Endothelial cell (in vitro differentiated cells): ENCODE data around the gene CRTC1. TPM values are rescaled to one million over a fixed set of nuclear protein-coding genes. Genes with fewer than 3 reads are reported as not detected.
A peak's percentile ranks its signal among the peaks of the same experiment; 100 is the strongest.

Source experiments
- DNase-seq: peaks from one replicate; pipeline ENCODE4 v3.0.0; 2021; ENCODE audit warnings: low spot score
- H3K27ac Mint-ChIP-seq: one replicate; pipeline ENCODE4 v1.8.0; 2021; ENCODE audit warnings: mixed read lengths, inconsistent platforms; ENCODE audit not compliant: unreplicated experiment
- H3K27me3 Mint-ChIP-seq: one replicate; pipeline ENCODE4 v1.8.0; 2021; ENCODE audit warnings: mild to moderate bottlenecking, moderate library complexity, mixed read lengths, inconsistent platforms; ENCODE audit not compliant: unreplicated experiment
- H3K36me3 Mint-ChIP-seq: one replicate; pipeline ENCODE4 v1.8.0; 2021; ENCODE audit warnings: mild to moderate bottlenecking, low read depth, mixed read lengths, inconsistent platforms; ENCODE audit not compliant: unreplicated experiment
- H3K4me1 Mint-ChIP-seq: one replicate; pipeline ENCODE4 v1.8.0; 2021; ENCODE audit warnings: mild to moderate bottlenecking, mixed read lengths, inconsistent platforms; ENCODE audit not compliant: unreplicated experiment
- H3K4me3 Mint-ChIP-seq: one replicate; pipeline ENCODE4 v1.8.0; 2021; ENCODE audit warnings: mild to moderate bottlenecking, mixed read lengths, inconsistent platforms; ENCODE audit not compliant: unreplicated experiment
- H3K9me3 Mint-ChIP-seq: one replicate; pipeline ENCODE4 v1.8.0; 2021; ENCODE audit warnings: mixed read lengths, inconsistent platforms; ENCODE audit not compliant: unreplicated experiment
- CTCF ChIP-seq: fragments of 200-600 bp; sonication (generic); IDR thresholded peaks from one replicate; pipeline ENCODE4 v1.5.0; 2021; ENCODE audit warnings: antibody characterized with exemption; ENCODE audit not compliant: unreplicated experiment
- total RNA-seq: library from RNA; stranded (reverse); fragmentation: NEBNext Ultra II Directional; extraction: Animal tissue kit (Norgen Biotek cat#: 25700); gene quantifications from one replicate; pipeline ENCODE4 v1.2.1, GENCODE V29; 2021; ENCODE audit not compliant: unreplicated experiment

CRTC1 gene
- total RNA-seq, 1 donor from 2014 or later: 17.5 TPM

- Mint-ChIP-seq H3K27ac (no peak overlapping the region), H3K4me1 (peaks cover 6% of the 10 kb centered on the region), H3K27me3 (peaks cover 5% of the 10 kb centered on the region), H3K36me3 (no peaks in the 10 kb centered on the region), H3K4me3 (no peak overlapping the region), H3K9me3 (no peaks in the 10 kb centered on the region)
- no peak for TF ChIP-seq CTCF
- no peak for DNase-seq
These were observed 53.2 kb downstream of the CRTC1 start for GRCh38 chr19:18736415-18737336.

- H3K27ac Mint-ChIP-seq: peak overlapping the region; percentile 12
These were observed 54.0 kb downstream of the CRTC1 start for GRCh38 chr19:18737337-18737953.

GRCh38 chr19:18737954-18738351 lies 54.5 kb downstream of the CRTC1 start:
- Mint-ChIP-seq H3K9me3 (no peaks in the 10 kb centered on the region), H3K36me3 (no peaks in the 10 kb centered on the region), H3K27ac (peak overlapping the region; percentile 12), H3K4me3 (no peak overlapping the region), H3K27me3 (peaks cover 5% of the 10 kb centered on the region), H3K4me1 (peaks cover 6% of the 10 kb centered on the region)
- DNase-seq: no peak
- TF ChIP-seq CTCF: no peak

More at GRCh38 chr19:18737337-18737953, 54.0 kb downstream of the CRTC1 start:
- no peak for TF ChIP-seq CTCF
- Mint-ChIP-seq H3K9me3 (no peaks in the 10 kb centered on the region), H3K4me3 (no peak overlapping the region), H3K27me3 (peaks cover 5% of the 10 kb centered on the region), H3K36me3 (no peaks in the 10 kb centered on the region), H3K4me1 (peaks cover 6% of the 10 kb centered on the region)
- DNase-seq: no peak

DNA sequence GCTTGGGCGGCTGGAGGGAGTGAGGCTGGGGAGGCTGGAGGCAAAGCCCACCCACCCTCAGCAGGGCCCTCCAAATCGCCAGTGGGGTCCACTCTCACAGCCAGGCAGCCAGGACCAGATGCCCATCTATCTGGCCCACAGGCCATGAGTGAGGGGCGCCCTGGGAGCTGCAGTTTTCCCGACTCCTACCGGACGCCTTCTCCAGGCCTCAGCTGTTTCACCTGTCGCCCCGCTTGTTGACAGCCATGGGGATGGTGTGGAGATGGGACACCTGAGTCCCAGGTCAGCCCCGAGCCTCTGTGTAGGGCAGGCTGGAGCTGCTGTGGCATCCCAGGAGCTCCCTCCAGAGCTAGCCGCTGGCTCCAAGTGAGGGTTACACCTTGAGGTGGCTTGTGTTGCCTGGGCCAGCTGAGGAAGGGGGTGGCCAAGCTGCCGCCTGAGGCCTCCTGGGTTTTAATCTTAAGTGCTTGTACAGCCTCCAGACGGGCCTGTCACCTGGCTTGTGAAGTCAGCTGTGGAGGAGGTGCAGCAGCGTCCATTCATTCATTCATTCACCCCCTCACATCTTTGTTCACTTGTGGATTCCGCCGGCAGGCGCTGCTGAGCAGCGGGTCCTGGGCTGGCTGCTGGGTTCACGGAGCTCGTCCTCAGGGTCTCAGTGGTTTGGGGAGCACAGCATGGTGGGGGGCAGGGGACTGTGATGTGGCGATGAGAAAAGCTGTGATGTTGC lies 55.6 kb downstream of the CRTC1 start:
- no peak for DNase-seq
- peaks cover 3% of the 10 kb centered on the region for H3K27me3 Mint-ChIP-seq
- H3K27ac Mint-ChIP-seq: no peak overlapping the region
- no peak for TF ChIP-seq CTCF
- no peaks in the 10 kb centered on the region for H3K9me3 Mint-ChIP-seq
- peaks cover 3% of the 10 kb centered on the region for H3K4me1 Mint-ChIP-seq
- no peaks in the 10 kb centered on the region for H3K36me3 Mint-ChIP-seq
- no peak overlapping the region for H3K4me3 Mint-ChIP-seq
